Fibroblast of villous mesenchyme (primary cell): ENCODE data around the gene IRF8. TPM values are rescaled to one million over a fixed set of nuclear protein-coding genes. Genes with fewer than 3 reads are reported as not detected.

Experiments
- DNase-seq: peaks from one replicate; pipeline ENCODE4 v3.0.0-alpha.2; 2010; ENCODE audit warnings: low read depth
- H3K4me3 ChIP-seq: 2 replicates; pipeline ENCODE4 v1.5.1; 2011; ENCODE audit warnings: low read depth, mild to moderate bottlenecking, low read length
- CTCF ChIP-seq: IDR thresholded peaks from 2 replicates; pipeline ENCODE4 v1.5.1; 2012; ENCODE audit warnings: low read depth, mild to moderate bottlenecking, low read length; ENCODE audit not compliant: insufficient read depth
- total RNA-seq: library from RNA; depleted of rRNA; stranded (reverse); fragments of >200 nt; gene quantifications from 2 replicates; pipeline ENCODE4 v1.2.3, GENCODE V29; 2012

Gene IRF8
- total RNA-seq, 1 donor, result not detected

- no peak for DNase-seq
- no peak overlapping the region for H3K4me3 ChIP-seq
- no peak for TF ChIP-seq CTCF
These were observed 20.6 kb upstream of the IRF8 start for GRCh38 chr16:85878407-85878806.

GRCh38 chr16:85878875-85879274 lies 20.1 kb upstream of the IRF8 start:
- no peak for TF ChIP-seq CTCF
- peak; percentile 10 for DNase-seq
- no peak overlapping the region for H3K4me3 ChIP-seq

- no peak for DNase-seq
- no peak for TF ChIP-seq CTCF
- H3K4me3 ChIP-seq, result no peak overlapping the region
These were observed 19.4 kb upstream of the IRF8 start for GRCh38 chr16:85879549-85879948.

GRCh38 chr16:85879975-85880831 lies 18.8 kb upstream of the IRF8 start:
- no peak overlapping the region for H3K4me3 ChIP-seq
- TF ChIP-seq CTCF, result no peak
- DNase-seq, result no peak

- DNase-seq, result no peak
- H3K4me3 ChIP-seq, result no peak overlapping the region
- TF ChIP-seq CTCF, result no peak
These were observed 18.1 kb upstream of the IRF8 start for GRCh38 chr16:85880861-85881260.

- DNase-seq, result no peak
- no peak overlapping the region for H3K4me3 ChIP-seq
- TF ChIP-seq CTCF, result no peak
These were observed 17.5 kb upstream of the IRF8 start for GRCh38 chr16:85881436-85881835.
